PFSK-1 (cell line): Measurements from ENCODE around the gene DYNC1H1.

ENCODE experiments used
- POLR2AphosphoS5 ChIP-seq: IDR thresholded peaks from 2 replicates; pipeline ENCODE4 v1.6.1; 2012; ENCODE audit warnings: low read depth, mild to moderate bottlenecking, control low read depth, low read length, moderate library complexity
- REST ChIP-seq, 2 experiments: IDR thresholded peaks; 2 replicates each; pipeline versions ENCODE4 v1.6.1 to v1.8.0; 2011 to 2012; ENCODE audit warnings: low read depth in 2 of 2, low read length in 2 of 2, control low read depth in 1 of 2, inconsistent platforms in 1 of 2, mild to moderate bottlenecking in 1 of 2, moderate library complexity in 1 of 2; ENCODE audit not compliant: insufficient read depth in 1 of 2
- SIN3A ChIP-seq: IDR thresholded peaks from 2 replicates; pipeline ENCODE4 v1.6.1; 2012; ENCODE audit warnings: mild to moderate bottlenecking, low read length, moderate library complexity, borderline replicate concordance; ENCODE audit not compliant: insufficient read depth

DNA sequence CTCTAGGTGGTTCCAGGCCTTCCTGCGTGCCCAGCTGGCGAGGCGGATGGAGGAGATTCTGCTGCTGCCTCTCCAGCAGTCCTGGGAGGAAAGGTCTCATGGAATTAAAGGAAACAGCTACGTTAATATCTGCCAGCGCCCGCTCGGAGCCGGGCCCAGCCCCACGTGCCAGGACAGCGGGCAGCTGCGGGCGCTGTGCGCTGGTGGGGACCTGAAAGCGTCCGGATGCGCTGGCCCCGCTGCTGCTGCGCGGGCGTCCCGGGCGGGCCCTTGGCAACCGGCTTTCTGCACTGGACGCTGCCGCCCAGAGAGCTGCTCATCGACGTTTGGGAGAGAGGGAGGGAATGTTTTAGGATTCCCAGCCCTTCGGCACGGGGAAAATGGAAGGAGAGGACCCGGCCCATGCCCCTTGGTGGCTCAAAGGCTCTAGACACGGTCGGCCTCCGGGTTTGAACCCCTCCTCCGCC, 8.6 kb upstream of the DYNC1H1 start:
- no peak for TF ChIP-seq SIN3A
- TF ChIP-seq POLR2AphosphoS5 = no peak
- no peak for TF ChIP-seq REST (IDR thresholded peaks at IDR 0.05; ENCODE audit: insufficient read depth in 1 of 2, low read depth in 2 of 2, low read length in 2 of 2)
